ENCODE data around the gene KRTAP4-9.
"Not testable (repeated sequence)": the region's sequence is repeated elsewhere in the genome, so short reads cannot be mapped to it uniquely, and the experiment has no call there.

KRTAP4-9 gene

DNA sequence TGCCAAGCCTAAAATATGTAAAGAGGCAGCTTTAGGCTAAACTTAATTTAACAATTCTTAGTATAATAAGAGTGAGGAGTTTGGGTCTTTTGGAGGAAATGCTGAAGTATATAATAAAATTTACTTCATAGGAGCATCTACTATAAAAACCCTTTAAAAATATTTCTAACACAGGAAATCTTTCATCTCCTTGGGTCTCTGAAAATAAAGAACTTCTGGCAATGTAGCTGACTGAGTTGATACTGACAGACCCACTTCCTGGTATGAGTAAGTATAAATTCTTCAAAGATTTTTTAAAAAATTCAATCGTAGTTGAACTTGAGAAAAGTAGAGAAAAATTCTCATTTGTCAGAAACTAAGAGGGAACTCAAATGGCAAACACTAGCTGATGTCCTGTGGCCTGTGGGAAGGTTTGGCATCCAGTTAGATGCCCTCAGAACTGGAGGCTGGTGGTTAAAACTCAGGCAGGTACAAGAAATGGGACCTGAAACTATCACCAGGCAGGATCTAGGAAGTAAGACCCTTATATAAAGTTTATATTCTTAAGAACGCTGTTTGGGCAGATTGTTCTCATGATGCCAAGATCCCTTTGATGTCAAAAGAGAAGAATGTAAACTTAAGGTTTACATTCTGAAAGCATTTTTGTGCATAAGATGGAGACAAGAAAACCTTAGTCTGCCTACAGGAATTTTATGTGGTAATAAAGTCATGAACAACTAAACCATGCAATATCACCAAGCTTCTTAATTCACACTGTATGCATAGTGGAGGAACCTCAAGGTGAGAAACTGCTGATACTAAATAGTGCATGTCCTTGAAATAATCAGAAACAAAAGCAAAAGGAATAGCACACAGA, 28.9 kb downstream of the KRTAP4-9 start:
- DNase-seq: no peak

DNA sequence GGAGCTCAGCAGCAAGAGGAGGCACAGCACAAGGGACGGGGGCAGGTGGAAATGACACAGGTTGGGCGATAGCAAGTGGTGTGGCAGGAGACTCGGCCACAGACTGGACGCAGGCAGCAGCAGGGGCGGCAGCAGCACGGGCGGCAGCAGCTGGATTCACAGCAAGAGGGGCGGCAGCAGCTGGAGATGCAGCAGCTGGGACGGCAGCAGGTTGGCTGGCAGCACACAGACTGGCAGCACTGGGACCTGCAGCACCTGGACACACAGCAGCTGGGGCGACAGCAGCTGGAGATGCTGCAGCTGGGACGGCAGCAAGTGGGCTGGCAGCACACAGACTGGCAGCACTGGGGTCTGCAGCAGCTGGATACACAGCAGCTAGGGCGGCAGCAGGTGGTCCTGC, 34.7 kb downstream of the KRTAP4-9 start:
- not testable (repeated sequence) for DNase-seq

DNA sequence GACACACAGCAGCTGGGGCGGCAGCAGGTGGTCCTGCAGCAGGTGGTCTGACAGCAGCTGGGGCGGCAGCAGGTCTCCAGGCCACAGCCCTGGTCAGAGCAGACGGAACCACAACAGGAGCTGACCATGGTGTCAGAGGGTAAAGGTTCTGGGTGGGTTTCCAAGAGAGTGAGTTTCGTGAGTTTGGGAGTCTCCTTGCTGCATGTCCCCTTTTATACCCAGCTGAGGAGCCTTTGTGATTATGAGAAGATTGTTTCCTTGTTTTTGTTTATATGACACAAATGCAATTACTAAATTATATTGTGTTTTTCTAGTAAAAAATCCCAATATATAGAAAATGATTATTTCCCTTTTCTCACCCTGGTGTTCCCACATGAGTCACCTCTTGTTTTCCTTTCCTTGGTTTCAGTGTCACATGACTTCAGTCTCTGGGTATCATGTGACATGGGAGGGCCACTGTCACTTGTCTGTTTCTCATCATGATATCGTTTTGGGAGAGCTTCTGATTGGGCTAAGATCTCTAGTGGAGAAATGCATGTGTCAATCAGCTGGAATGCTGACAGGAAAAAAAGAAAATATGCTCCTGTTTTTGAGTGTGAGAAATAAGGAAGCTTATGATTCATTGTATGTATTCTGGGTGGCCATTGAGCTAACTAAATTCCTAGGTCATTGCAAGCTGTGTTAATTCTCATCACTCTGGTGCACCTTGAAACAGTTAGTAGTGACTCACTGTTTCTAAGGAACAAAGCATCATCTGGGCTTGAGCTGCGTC, 35.4 kb downstream of the KRTAP4-9 start, which contains the start of gene KRTAP4-6:
Gene KRTAP4-6, minus strand, starts transcription at position 185 of the 772 bp plus-strand sequence. Its CDS starts 57 bp downstream, at position 128.
- DNase-seq: no peak

- no peak for DNase-seq
Measured at GRCh38 chr17:41141361-41141760, 36.2 kb downstream of the KRTAP4-9 start.

- DNase-seq: no peak
Measured at GRCh38 chr17:41144846-41145245, 39.7 kb downstream of the KRTAP4-9 start.

DNA sequence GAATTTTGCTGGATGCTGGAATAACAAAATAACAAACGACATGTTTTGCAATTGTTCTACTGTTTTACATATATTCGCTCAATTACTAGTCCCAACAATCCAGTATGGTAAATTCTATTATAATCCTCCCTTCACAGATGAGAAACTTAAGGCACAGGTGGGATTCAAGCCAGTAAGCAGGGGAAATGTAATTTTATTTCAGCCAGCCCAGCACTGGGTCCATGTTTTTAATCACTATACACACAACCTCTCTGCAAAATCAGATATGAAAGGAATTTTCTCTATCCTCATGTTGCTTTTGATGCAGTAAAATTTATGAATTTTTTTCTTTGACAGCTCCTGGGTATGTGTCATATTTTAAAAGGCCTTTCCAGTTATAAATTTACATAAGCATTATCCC, 40.1 kb downstream of the KRTAP4-9 start:
- DNase-seq: no peak

- no peak for DNase-seq
Measured at GRCh38 chr17:41147531-41148204, 42.5 kb downstream of the KRTAP4-9 start.

GRCh38 chr17:41148971-41149651, 43.9 kb downstream of the KRTAP4-9 start:
- not testable (repeated sequence) for DNase-seq

- DNase-seq: no peak
Measured at GRCh38 chr17:41149652-41149985, 44.4 kb downstream of the KRTAP4-9 start, which contains the start of gene KRTAP4-5. Gene KRTAP4-5 (minus strand): TSS chr17:41149825. CDS start chr17:41149767, 58 bp downstream.

DNA sequence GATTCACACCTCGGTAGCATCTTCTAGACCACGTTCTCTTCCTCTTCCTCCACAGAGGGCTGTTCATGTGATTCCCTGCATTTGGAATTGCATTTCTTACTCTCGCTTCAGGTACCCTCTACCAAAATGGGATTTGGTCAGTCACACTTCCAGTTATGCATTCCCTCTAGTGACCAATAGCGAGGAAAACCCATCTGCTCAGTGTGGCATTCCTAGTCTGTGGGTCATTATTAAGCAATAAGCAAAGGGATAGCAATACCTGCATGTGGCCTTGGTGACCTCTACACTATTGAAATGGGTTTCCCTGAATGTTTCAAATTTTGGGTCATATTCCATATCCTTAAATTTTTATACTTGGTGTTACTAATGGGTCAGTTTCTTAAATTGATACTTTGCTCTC, 44.8 kb downstream of the KRTAP4-9 start:
- no peak for DNase-seq

GRCh38 chr17:41151525-41151924, 46.3 kb downstream of the KRTAP4-9 start:
- DNase-seq: no peak

GRCh38 chr17:41153856-41154255, 48.7 kb downstream of the KRTAP4-9 start:
- no peak for DNase-seq

Data from NCI-H2171 (cell line).